Hepatocyte (in vitro differentiated cells): ENCODE measurements around the gene VPS52. TPM values are rescaled to one million over a fixed set of nuclear protein-coding genes. Genes with fewer than 3 reads are reported as not detected.
"Not testable (repeated sequence)": the region's sequence is repeated elsewhere in the genome, so short reads cannot be mapped to it uniquely, and the experiment has no call there.

ENCODE experiments used
- DNase-seq: peaks from one replicate; pipeline ENCODE4 v3.0.0-alpha.2; 2016; ENCODE audit warnings: low spot score
- H2AFZ ChIP-seq: fragments of 200-600 bp; sonication (generic); 2 replicates; pipeline ENCODE4 v1.6.0; 2016; ENCODE audit warnings: antibody characterized with exemption, mild to moderate bottlenecking
- H3K27ac ChIP-seq: fragments of 200-600 bp; sonication (generic); 2 replicates; pipeline ENCODE4 v1.5.1; 2016; ENCODE audit warnings: mild to moderate bottlenecking
- H3K27me3 ChIP-seq: fragments of 200-600 bp; sonication (generic); 2 replicates; pipeline ENCODE4 v1.6.1; 2016
- H3K36me3 ChIP-seq: fragments of 200-600 bp; sonication (generic); replicated peaks from 2 replicates; pipeline ENCODE4 v1.5.1; 2016; ENCODE audit warnings: low read depth; ENCODE audit not compliant: insufficient read depth
- H3K4me1 ChIP-seq: fragments of 200-600 bp; sonication (generic); 2 replicates; pipeline ENCODE4 v1.5.1; 2016; ENCODE audit warnings: mild to moderate bottlenecking, moderate library complexity; ENCODE audit not compliant: insufficient read depth
- H3K4me2 ChIP-seq: fragments of 200-600 bp; sonication (generic); 2 replicates; pipeline ENCODE4 v1.6.0; 2016
- H3K4me3 ChIP-seq: fragments of 200-600 bp; sonication (generic); 2 replicates; pipeline ENCODE4 v1.5.1; 2016; ENCODE audit warnings: mild to moderate bottlenecking
- H3K79me2 ChIP-seq: fragments of 200-600 bp; sonication (generic); 2 replicates; pipeline ENCODE4 v1.6.0; 2017; ENCODE audit warnings: mild to moderate bottlenecking
- H3K9me2 ChIP-seq: fragments of 200-600 bp; sonication (generic); replicated peaks from 2 replicates; pipeline ENCODE4 v1.6.0; 2017; ENCODE audit warnings: mild to moderate bottlenecking; ENCODE audit not compliant: insufficient read depth
- H3K9me3 ChIP-seq: fragments of 200-600 bp; sonication (generic); 2 replicates; pipeline ENCODE4 v1.5.1; 2016; ENCODE audit warnings: low read depth, mild to moderate bottlenecking
- H4K20me1 ChIP-seq: fragments of 200-600 bp; sonication (generic); 2 replicates; pipeline ENCODE4 v1.6.0; 2016; ENCODE audit warnings: mild to moderate bottlenecking; ENCODE audit not compliant: insufficient read depth, poor library complexity, severe bottlenecking
- EZH2 ChIP-seq: fragments of 200-600 bp; sonication (generic); IDR thresholded peaks from 2 replicates; pipeline ENCODE4 v1.6.1; 2016; ENCODE audit warnings: antibody characterized with exemption, mild to moderate bottlenecking, borderline replicate concordance
- EZH2phosphoT487 ChIP-seq: fragments of 200-600 bp; sonication (generic); IDR thresholded peaks from one replicate; pipeline ENCODE4 v1.6.1; 2018; ENCODE audit warnings: antibody characterized with exemption, mild to moderate bottlenecking, low read depth, moderate library complexity; ENCODE audit not compliant: unreplicated experiment, severe bottlenecking
- WGBS: methylation state at CpG from one replicate; pipeline ENCODE4 v1.1.6; 2016; ENCODE audit warnings: low lambda C conversion rate; ENCODE audit errors: missing lambda C conversion rate; 5-methylcytosine and 5-hydroxymethylcytosine counted together
- polyA plus RNA-seq: library from polyadenylated mRNA; unstranded; fragments of >200 nt; fragmentation: Nextera tagmentation; extraction: Ambion mirVana; gene quantifications from 2 replicates; pipeline ENCODE4 v1.2.1, GENCODE V29; 2016
- total RNA-seq: library from RNA; depleted of rRNA; stranded (reverse); fragments of >200 nt; gene quantifications from 2 replicates; pipeline ENCODE4 v1.2.3, GENCODE V29; 2014
- TF ChIP-seq, protein P1 (sequence below): fragments of 200-600 bp; sonication (generic); IDR thresholded peaks from 2 replicates; pipeline ENCODE4 v1.5.1; 2016; ENCODE audit warnings: antibody characterized with exemption, mild to moderate bottlenecking; ENCODE audit not compliant: poor library complexity

The VPS52 gene
- total and polyA plus RNA-seq, 2 experiments from 2014 or later: 42.5 to 43.2 TPM

DNA sequence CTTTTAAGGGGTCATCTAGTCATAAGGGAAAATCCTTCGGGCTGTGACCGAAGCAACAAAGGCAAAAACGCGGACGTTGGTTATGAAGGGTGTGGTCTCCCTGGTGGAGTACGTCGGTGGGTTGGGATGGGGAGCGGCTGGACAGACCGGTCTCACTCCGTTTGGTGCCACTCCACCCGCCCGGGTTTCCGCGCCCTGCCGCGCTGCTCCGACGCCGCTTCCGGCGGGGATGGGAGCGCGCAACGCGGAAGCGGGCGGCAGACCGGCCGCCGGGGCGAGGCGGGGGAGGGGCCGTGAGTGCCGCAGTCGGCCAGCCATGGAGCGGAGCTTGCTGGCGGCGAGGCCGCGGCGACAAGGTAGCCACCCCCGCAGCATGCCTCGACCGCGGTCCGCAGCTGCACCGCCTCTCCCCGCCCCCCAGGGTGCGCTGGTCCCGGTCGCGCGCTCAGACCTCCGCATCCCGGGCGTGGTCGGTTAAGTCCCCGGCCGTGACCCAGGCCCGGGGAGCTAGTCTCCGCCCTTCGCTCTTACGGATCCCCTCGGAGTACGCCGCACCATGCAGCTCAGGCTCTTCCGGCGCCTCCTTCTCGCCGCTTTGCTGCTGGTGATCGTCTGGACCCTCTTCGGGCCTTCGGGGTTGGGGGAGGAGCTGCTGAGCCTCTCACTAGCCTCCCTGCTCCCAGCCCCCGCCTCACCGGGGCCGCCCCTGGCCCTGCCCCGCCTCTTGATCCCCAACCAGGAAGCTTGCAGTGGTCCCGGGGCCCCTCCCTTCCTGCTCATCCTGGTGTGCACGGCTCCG, 5.4 kb upstream of the VPS52 start, which contains the start of gene B3GALT4:
TSS of gene B3GALT4 (plus strand) at position 260 of the 799 bp plus-strand sequence. CDS start at position 557, 297 bp downstream.
- TF ChIP-seq EZH2phosphoT487: no peak
- no peak for TF ChIP-seq EZH2
- TF ChIP-seq, protein P1, sequence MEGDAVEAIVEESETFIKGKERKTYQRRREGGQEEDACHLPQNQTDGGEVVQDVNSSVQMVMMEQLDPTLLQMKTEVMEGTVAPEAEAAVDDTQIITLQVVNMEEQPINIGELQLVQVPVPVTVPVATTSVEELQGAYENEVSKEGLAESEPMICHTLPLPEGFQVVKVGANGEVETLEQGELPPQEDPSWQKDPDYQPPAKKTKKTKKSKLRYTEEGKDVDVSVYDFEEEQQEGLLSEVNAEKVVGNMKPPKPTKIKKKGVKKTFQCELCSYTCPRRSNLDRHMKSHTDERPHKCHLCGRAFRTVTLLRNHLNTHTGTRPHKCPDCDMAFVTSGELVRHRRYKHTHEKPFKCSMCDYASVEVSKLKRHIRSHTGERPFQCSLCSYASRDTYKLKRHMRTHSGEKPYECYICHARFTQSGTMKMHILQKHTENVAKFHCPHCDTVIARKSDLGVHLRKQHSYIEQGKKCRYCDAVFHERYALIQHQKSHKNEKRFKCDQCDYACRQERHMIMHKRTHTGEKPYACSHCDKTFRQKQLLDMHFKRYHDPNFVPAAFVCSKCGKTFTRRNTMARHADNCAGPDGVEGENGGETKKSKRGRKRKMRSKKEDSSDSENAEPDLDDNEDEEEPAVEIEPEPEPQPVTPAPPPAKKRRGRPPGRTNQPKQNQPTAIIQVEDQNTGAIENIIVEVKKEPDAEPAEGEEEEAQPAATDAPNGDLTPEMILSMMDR: peak; percentile 47
- Histone ChIP-seq H2AFZ (peak within 1 kb of the TSS; percentile 88), H3K27me3 (no peaks in the 10 kb centered on the region), H3K4me3 (peak within 1 kb of the TSS; percentile 74), H3K4me2 (peak within 1 kb of the TSS; percentile 91), H3K79me2 (peaks cover 36% of the 10 kb centered on the region), H3K27ac (peak within 1 kb of the TSS; percentile 97), H3K36me3 (no peaks in the 10 kb centered on the region), H3K4me1 (peaks cover 51% of the 10 kb centered on the region), H3K9me2 (no peaks in the 10 kb centered on the region), H3K9me3 (no peaks in the 10 kb centered on the region), H4K20me1 (peaks cover 29% of the 10 kb centered on the region)
- WGBS: 3% methylated on average over 41 of the region's 80 CpGs
- peak; percentile 88 for DNase-seq

DNA sequence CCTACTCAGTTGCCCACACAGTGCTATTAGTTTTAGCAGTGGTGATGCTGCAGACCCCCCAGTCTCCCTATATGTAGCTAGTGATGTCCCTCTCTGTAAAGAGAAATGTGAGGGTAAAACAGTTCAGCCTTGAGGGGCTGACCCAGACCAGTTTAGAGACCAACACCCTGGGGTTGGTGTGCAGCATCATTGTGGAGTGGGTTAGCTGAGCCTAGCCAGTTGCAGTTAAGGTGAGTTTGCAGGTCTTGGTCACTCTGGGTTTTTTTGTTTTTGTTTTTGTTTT, 4.8 kb upstream of the VPS52 start:
- Histone ChIP-seq H2AFZ (no peak overlapping the region), H3K79me2 (peaks cover 37% of the 10 kb centered on the region), H3K4me3 (peak overlapping the region; percentile 74), H3K4me2 (peak overlapping the region; percentile 91), H3K4me1 (peaks cover 51% of the 10 kb centered on the region), H3K9me3 (no peaks in the 10 kb centered on the region), H3K27ac (peak overlapping the region; percentile 97), H3K36me3 (no peaks in the 10 kb centered on the region), H3K9me2 (no peaks in the 10 kb centered on the region), H4K20me1 (peaks cover 29% of the 10 kb centered on the region), H3K27me3 (no peaks in the 10 kb centered on the region)
- no peak for DNase-seq
- TF ChIP-seq EZH2phosphoT487 (no peak), EZH2 (no peak)
- TF ChIP-seq, protein P1: no peak

DNA sequence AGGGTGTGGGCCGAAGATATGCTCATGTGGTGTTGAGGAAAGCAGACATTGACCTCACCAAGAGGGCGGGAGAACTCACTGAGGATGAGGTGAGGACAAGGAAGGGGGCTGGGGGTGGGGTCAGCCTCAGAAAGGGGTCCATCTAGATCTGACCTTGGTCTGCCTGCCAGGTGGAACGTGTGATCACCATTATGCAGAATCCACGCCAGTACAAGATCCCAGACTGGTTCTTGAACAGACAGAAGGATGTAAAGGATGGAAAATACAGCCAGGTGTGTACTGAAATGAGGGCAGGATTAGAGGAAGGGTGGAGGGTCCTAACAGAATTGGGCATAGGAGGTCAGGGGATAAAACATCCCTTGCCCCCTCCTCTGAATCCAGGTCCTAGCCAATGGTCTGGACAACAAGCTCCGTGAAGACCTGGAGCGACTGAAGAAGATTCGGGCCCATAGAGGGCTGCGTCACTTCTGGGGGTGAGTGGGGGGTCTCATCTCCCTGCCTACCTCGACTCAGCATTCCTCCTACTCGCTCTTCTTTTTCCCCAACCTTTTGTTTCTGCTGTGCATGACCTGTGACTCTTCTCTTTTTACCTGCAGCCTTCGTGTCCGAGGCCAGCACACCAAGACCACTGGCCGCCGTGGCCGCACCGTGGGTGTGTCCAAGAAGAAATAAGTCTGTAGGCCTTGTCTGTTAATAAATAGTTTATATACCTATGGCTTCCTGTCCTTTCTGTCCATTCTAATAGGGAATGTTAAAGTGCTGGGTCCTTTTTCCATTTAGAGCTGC, 4.3 kb upstream of the VPS52 start:
- not testable (repeated sequence) for H3K4me3 ChIP-seq, H3K9me2 ChIP-seq, H3K9me3 ChIP-seq, H3K36me3 ChIP-seq, H3K27me3 ChIP-seq, H2AFZ ChIP-seq, DNase-seq
- Histone ChIP-seq H3K4me1 (peaks cover 52% of the 10 kb centered on the region), H3K79me2 (peaks cover 38% of the 10 kb centered on the region), H3K27ac (peak overlapping the region; percentile 97), H4K20me1 (peaks cover 29% of the 10 kb centered on the region), H3K4me2 (peak overlapping the region; percentile 91)
- WGBS: 80% methylated on average over 16 of the region's 16 CpGs
